ENCODE data around the gene TSPEAR. TPM values are rescaled to one million over a fixed set of nuclear protein-coding genes. Genes with fewer than 3 reads are reported as not detected.

The TSPEAR gene
- total RNA-seq, 4 donors from 2014 or later, result 0.18 to 0.69 (median 0.51) TPM; not detected in 1

DNA sequence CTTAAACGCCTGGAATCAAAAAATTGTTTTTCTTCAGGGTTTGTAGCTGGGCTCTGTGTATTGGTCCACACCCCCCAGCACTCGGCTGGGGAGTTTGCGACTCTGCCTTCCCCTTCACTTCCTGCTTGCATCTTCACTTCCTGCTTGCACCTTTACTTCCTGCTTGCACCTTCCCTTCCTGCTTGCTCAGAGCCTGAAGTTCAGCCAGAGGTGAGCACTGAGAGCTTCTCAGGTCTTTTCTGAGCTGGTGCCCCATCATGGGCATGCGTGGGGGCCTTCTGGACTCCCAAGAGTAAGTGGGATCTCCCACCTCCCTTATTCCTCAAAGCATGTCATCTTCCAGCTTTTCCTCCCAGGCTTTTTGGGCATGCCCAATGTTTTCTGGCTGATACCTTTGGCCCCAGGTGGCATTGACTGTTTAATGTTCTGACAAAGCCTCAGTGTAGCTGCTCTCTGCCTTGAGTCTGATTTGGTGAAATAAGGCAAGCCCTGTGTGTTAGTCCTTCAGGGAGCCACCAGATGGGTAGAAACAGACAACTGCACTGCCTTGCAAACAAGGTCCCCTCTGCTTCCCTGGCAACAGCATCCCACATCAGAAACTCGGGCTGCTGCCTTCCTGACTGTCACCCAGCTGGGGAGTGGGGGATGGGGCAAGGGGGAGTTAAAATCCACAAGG lies 163.6 kb downstream of the TSPEAR start:
- intact Hi-C loops (cut with DNase I; ENCODE audit: low total_unique reads), result no loop called here
- Histone ChIP-seq H3K9me3 (peaks cover 0 to 5% of the 10 kb centered on the region in 2 donors), H3K27me3 (no peaks in the 10 kb centered on the region), H3K4me1 (no peaks in the 10 kb centered on the region), H3K36me3 (no peaks in the 10 kb centered on the region), H3K27ac (no peak overlapping the region), H3K4me3 (no peak overlapping the region)
- DNase-seq, result no peak
- TF ChIP-seq POLR2A (IDR thresholded peaks at IDR 0.05), result no peak
- TF ChIP-seq, protein P1, sequence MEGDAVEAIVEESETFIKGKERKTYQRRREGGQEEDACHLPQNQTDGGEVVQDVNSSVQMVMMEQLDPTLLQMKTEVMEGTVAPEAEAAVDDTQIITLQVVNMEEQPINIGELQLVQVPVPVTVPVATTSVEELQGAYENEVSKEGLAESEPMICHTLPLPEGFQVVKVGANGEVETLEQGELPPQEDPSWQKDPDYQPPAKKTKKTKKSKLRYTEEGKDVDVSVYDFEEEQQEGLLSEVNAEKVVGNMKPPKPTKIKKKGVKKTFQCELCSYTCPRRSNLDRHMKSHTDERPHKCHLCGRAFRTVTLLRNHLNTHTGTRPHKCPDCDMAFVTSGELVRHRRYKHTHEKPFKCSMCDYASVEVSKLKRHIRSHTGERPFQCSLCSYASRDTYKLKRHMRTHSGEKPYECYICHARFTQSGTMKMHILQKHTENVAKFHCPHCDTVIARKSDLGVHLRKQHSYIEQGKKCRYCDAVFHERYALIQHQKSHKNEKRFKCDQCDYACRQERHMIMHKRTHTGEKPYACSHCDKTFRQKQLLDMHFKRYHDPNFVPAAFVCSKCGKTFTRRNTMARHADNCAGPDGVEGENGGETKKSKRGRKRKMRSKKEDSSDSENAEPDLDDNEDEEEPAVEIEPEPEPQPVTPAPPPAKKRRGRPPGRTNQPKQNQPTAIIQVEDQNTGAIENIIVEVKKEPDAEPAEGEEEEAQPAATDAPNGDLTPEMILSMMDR (IDR thresholded peaks at IDR 0.05), result no peak

DNA sequence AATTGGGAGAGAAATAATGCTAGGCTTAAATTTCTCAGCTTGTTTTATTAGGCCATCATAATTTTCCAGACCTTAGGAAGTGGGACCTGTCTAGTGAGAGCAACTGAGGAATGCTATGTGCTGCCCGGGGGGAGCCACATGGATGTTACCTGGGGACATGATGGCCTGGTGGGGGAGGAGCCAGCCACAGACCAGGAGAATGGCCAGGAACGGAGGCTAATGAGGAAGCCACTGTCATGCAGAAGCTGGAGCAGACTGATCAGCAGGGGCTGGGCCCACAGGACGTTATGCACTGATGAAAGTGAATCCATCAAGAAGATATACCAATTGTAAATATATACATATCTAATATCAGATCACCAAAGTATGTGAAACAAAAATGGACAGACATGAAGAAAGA lies 166.8 kb downstream of the TSPEAR start:
- H3K4me3 ChIP-seq, result no peak overlapping the region
- intact Hi-C loops (cut with DNase I; ENCODE audit: low total_unique reads), result no loop called here
- TF ChIP-seq, protein P1 (IDR thresholded peaks at IDR 0.05), result no peak
- no peak for TF ChIP-seq POLR2A (IDR thresholded peaks at IDR 0.05)
- H3K9me3 ChIP-seq, result peaks cover 0 to 5% of the 10 kb centered on the region in 2 donors
- H3K27ac ChIP-seq, result no peak overlapping the region
- no peaks in the 10 kb centered on the region for H3K36me3 ChIP-seq
- H3K27me3 ChIP-seq, result no peaks in the 10 kb centered on the region
- H3K4me1 ChIP-seq, result no peaks in the 10 kb centered on the region
- DNase-seq, result no peak

DNA sequence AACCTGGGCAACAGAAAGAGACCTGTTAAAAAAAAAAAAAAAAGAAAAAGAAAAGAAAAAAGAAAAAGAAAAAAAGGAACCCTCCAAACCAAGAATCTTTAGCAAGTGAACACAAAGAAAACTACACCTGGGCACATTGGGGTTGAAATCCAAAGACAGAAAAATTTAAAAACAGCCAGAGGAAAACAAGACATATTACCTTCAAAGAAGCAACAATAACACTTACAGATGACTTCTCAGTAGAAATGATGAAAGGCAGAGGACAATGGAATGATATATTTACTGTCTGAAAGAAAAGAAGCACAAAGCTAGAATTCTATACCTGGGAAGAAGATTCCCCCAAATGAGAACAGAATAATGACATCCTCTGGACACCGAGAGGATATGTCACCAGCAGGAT lies 168.7 kb downstream of the TSPEAR start:
- H3K27ac ChIP-seq, result no peak overlapping the region
- DNase-seq, result no peak
- TF ChIP-seq, protein P1 (IDR thresholded peaks at IDR 0.05), result no peak
- intact Hi-C loops (cut with DNase I; ENCODE audit: low total_unique reads), result no loop called here
- no peak overlapping the region for H3K4me3 ChIP-seq
- no peaks in the 10 kb centered on the region for H3K27me3 ChIP-seq
- no peaks in the 10 kb centered on the region for H3K4me1 ChIP-seq
- H3K36me3 ChIP-seq, result no peaks in the 10 kb centered on the region
- peaks cover 0 to 5% of the 10 kb centered on the region in 2 donors for H3K9me3 ChIP-seq

DNA sequence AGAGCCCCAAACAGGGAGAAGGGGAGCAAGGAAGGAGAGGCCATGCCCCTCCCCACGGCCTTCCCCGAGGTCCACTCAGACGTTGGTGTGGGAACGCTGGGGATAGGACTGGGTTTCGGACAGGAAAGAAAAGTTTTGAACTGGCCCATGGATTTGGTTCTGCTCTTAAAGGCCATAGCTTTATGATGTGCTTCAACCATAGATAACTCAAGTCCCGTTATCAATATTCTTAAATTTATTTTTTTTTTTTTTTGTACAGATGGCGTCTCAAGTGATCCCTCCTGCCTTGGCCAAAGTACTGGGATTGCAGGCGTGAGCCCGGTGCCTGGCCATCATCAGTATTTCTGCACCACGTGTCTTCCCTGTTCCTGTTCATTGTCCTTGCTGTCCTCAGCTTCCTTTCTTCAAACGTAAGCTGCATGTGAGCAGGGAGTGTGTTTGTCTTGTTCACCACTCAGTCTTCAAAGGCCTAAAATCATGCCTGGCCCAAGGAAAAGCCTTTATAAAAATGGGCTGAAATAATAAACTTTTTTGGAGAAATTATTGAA lies 170.6 kb downstream of the TSPEAR start:
- Histone ChIP-seq H3K27ac (no peak overlapping the region), H3K9me3 (no peaks in the 10 kb centered on the region), H3K4me1 (no peaks in the 10 kb centered on the region), H3K36me3 (no peaks in the 10 kb centered on the region), H3K4me3 (no peak overlapping the region), H3K27me3 (no peaks in the 10 kb centered on the region)
- DNase-seq, result no peak
- intact Hi-C loops (cut with DNase I; ENCODE audit: low total_unique reads), result no loop called here
- TF ChIP-seq, protein P1 (IDR thresholded peaks at IDR 0.05), result no peak
- no peak for TF ChIP-seq POLR2A (IDR thresholded peaks at IDR 0.05)

DNA sequence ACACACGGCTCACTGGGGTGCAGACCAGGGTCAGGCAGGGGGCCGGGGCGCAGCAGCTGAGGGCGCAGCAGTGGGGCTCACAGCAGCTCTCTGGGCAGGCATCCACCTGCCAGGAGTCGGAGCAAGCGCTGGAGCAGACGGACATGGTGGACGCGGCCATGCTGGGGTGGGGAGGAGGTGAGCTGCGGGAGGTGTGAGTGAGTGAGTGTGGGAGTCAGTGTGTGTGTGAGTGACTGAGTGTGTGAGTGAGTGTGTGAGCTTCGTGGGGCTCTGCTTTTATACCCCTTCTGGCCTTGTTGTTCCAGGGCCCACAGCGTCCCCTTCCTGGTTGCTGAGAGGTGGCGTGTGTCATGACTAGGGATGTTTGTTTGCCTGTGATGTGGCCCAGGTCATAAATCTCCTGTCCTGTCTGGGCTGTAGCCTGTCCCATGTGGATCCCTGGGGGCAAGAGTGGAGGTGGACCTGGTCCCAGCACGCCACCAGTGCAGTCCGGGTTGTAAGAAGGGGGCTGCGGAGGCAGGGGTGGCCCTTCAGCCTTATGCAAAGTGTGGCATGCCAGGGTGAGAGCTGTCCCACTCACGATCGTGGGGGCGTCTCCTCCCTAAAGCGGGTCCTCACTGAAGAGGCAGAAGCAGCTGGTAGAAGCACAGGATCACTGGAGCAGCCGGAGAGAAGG lies 171.2 kb downstream of the TSPEAR start, which contains the start of gene KRTAP10-1:
Gene KRTAP10-1, minus strand, starts transcription at position 205 of the 676 bp plus-strand sequence. Its CDS starts 45 bp downstream, at position 160.
- intact Hi-C loops (cut with DNase I; ENCODE audit: low total_unique reads), result no loop called here
- no peak for TF ChIP-seq POLR2A (IDR thresholded peaks at IDR 0.05)
- TF ChIP-seq, protein P1 (IDR thresholded peaks at IDR 0.05), result no peak
- Histone ChIP-seq H3K36me3 (no peaks in the 10 kb centered on the region), H3K4me1 (no peaks in the 10 kb centered on the region), H3K4me3 (no peak within 1 kb of the TSS), H3K27me3 (no peaks in the 10 kb centered on the region), H3K27ac (no peak within 1 kb of the TSS), H3K9me3 (no peaks in the 10 kb centered on the region)
- no peak for DNase-seq
